Spinal cord (tissue), 10 donors: ENCODE data around the gene RNU1-4. TPM values are rescaled to one million over a fixed set of nuclear protein-coding genes. Genes with fewer than 3 reads are reported as not detected.
"Not testable (repeated sequence)": the region's sequence is repeated elsewhere in the genome, so short reads cannot be mapped to it uniquely, and the experiment has no call there.

ENCODE experiments used
- DNase-seq, 6 donors: peaks; one replicate each; pipeline versions ENCODE4 v3.0.0 to v3.0.0-alpha.2; 2013 to 2015; ENCODE audit warnings: low spot score in 6 of 6, low read depth in 4 of 6
- H3K27ac ChIP-seq: one replicate; pipeline ENCODE4 v1.5.1; 2013; ENCODE audit warnings: low read depth, low read length, control low read depth
- H3K27me3 ChIP-seq: one replicate; pipeline ENCODE4 v1.6.1; 2013; ENCODE audit warnings: low read length; ENCODE audit not compliant: control insufficient read depth, insufficient read depth
- H3K36me3 ChIP-seq: one replicate; pipeline ENCODE4 v1.6.1; 2013; ENCODE audit warnings: low read length; ENCODE audit not compliant: control insufficient read depth, insufficient read depth
- H3K4me1 ChIP-seq: one replicate; pipeline ENCODE4 v1.6.1; 2013; ENCODE audit warnings: low read length; ENCODE audit not compliant: control insufficient read depth, insufficient read depth
- H3K4me3 ChIP-seq: one replicate; pipeline ENCODE4 v1.5.1; 2013; ENCODE audit warnings: low read depth, low read length, control low read depth
- H3K9me3 ChIP-seq: one replicate; pipeline ENCODE4 v1.6.1; 2013; ENCODE audit warnings: low read length; ENCODE audit not compliant: control insufficient read depth, insufficient read depth
- WGBS: methylation state at CpG from one replicate; pipeline ENCODE4 v1.1.5; 2013; ENCODE audit warnings: missing lambda C conversion rate; ENCODE audit not compliant: insufficient coverage; 5-methylcytosine and 5-hydroxymethylcytosine counted together
- polyA plus RNA-seq, 2 donors: library from polyadenylated mRNA; unstranded; fragments of 120-200 nt; gene quantifications; one replicate each; pipeline ENCODE4 v1.2.1, GENCODE V29; 2013; ENCODE audit not compliant: insufficient read length in 2 of 2
- total RNA-seq, 2 donors: library from RNA; depleted of rRNA in 1 of 2; stranded (reverse); fragments of 120-200 nt in 1 of 2; fragments of >200 nt in 1 of 2; gene quantifications; one replicate each; pipeline versions ENCODE4 v1.2.3 to v1.2.4, GENCODE V29; 2013 to 2014
- donor health status: healthy.

RNU1-4 gene
- total and polyA plus RNA-seq, 4 donors: 1.2 to 29,651 (median 4,182) TPM; not detected in 1

GRCh38 chr1:16707130-16708093 lies 32.9 kb upstream of the RNU1-4 start:
- not testable (repeated sequence) for H3K9me3 ChIP-seq, H3K4me3 ChIP-seq, H3K27ac ChIP-seq, DNase-seq, H3K27me3 ChIP-seq, H3K36me3 ChIP-seq
- peaks cover 12% of the 10 kb centered on the region for H3K4me1 ChIP-seq
- 3% methylated on average over 54 of the region's 99 CpGs for WGBS

- H3K4me3 ChIP-seq, H3K27me3 ChIP-seq, H3K27ac ChIP-seq, H3K36me3 ChIP-seq, H3K9me3 ChIP-seq, DNase-seq: not testable (repeated sequence)
- no CpG with 5 or more reads among the region's 6 CpGs for WGBS
- peaks cover 18% of the 10 kb centered on the region for H3K4me1 ChIP-seq
These were observed 31.6 kb upstream of the RNU1-4 start for GRCh38 chr1:16708704-16709103.

GRCh38 chr1:16709659-16710087 lies 30.6 kb upstream of the RNU1-4 start:
- DNase-seq: not testable (repeated sequence)
- WGBS: 20% methylated on average over 1 of the region's 3 CpGs

GRCh38 chr1:16710618-16711017 lies 29.7 kb upstream of the RNU1-4 start:
- not testable (repeated sequence) for H3K36me3 ChIP-seq, H3K4me3 ChIP-seq, H3K27ac ChIP-seq, H3K9me3 ChIP-seq, H3K27me3 ChIP-seq
- peak in 5 of 6 donors; percentile 13 to 84 (median 54) for DNase-seq
- H3K4me1 ChIP-seq: peaks cover 18% of the 10 kb centered on the region
- 3% methylated on average over 5 of the region's 13 CpGs for WGBS

More at GRCh38 chr1:16709659-16710087, 30.6 kb upstream of the RNU1-4 start:
- not testable (repeated sequence) for H3K27me3 ChIP-seq, H3K9me3 ChIP-seq, H3K4me3 ChIP-seq, H3K36me3 ChIP-seq, H3K27ac ChIP-seq
- H3K4me1 ChIP-seq: peaks cover 18% of the 10 kb centered on the region

- H3K9me3 ChIP-seq, H3K27me3 ChIP-seq, H3K36me3 ChIP-seq, H3K4me3 ChIP-seq, DNase-seq: not testable (repeated sequence)
- H3K4me1 ChIP-seq: peaks cover 23% of the 10 kb centered on the region
- 43% methylated on average over 4 of the region's 5 CpGs for WGBS
- peak overlapping the region; percentile 25 for H3K27ac ChIP-seq
These were observed 28.2 kb upstream of the RNU1-4 start for GRCh38 chr1:16712131-16712530.

GRCh38 chr1:16712582-16712981 lies 27.7 kb upstream of the RNU1-4 start:
- WGBS: 12% methylated on average over 5 of the region's 14 CpGs

GRCh38 chr1:16712984-16713383 lies 27.3 kb upstream of the RNU1-4 start:
- not testable (repeated sequence) for DNase-seq, H3K4me3 ChIP-seq, H3K27me3 ChIP-seq, H3K27ac ChIP-seq, H3K9me3 ChIP-seq, H3K36me3 ChIP-seq
- peaks cover 31% of the 10 kb centered on the region for H3K4me1 ChIP-seq
- 51% methylated on average over 3 of the region's 6 CpGs for WGBS

More at GRCh38 chr1:16712582-16712981, 27.7 kb upstream of the RNU1-4 start:
- not testable (repeated sequence) for H3K36me3 ChIP-seq, H3K27me3 ChIP-seq, H3K9me3 ChIP-seq, H3K4me3 ChIP-seq, H3K27ac ChIP-seq
- peak in 1 of 6 donors; percentile 37 for DNase-seq
- peaks cover 27% of the 10 kb centered on the region for H3K4me1 ChIP-seq

GRCh38 chr1:16713480-16713879 lies 26.8 kb upstream of the RNU1-4 start:
- WGBS: 60% methylated on average over 1 of the region's 10 CpGs
- H3K4me3 ChIP-seq, DNase-seq, H3K27ac ChIP-seq, H3K27me3 ChIP-seq, H3K36me3 ChIP-seq, H3K9me3 ChIP-seq: not testable (repeated sequence)
- peaks cover 36% of the 10 kb centered on the region for H3K4me1 ChIP-seq

- DNase-seq: no peak
- WGBS: 87% methylated on average over 7 of the region's 7 CpGs
- Histone ChIP-seq H3K4me3 (no peak overlapping the region), H3K27me3 (peaks cover 4% of the 10 kb centered on the region), H3K9me3 (no peaks in the 10 kb centered on the region), H3K4me1 (peaks cover 34% of the 10 kb centered on the region), H3K27ac (no peak overlapping the region), H3K36me3 (no peaks in the 10 kb centered on the region)
These were observed 23.5 kb upstream of the RNU1-4 start for GRCh38 chr1:16716691-16717335.
